ENCODE measurements around the gene GABRR2.

GABRR2 gene

GRCh38 chr6:89315249-89315885 is at the start of gene GABRR2:
Gene GABRR2 (minus strand): TSS chr6:89315299. CDS start chr6:89315165, 134 bp downstream.
- DNase-seq = no peak

GRCh38 chr6:89364586-89364985 is 49.5 kb upstream of the GABRR2 start:
- no peak for DNase-seq

- no peak for DNase-seq
Observed at GRCh38 chr6:89361171-89361570, 46.1 kb upstream of the GABRR2 start.

GRCh38 chr6:89360415-89360999 is 45.4 kb upstream of the GABRR2 start:
- DNase-seq = no peak

GRCh38 chr6:89359561-89359960 is 44.5 kb upstream of the GABRR2 start:
- no peak for DNase-seq

GRCh38 chr6:89357390-89357789 is 42.3 kb upstream of the GABRR2 start:
- DNase-seq = no peak

- DNase-seq = no peak
Observed at GRCh38 chr6:89356642-89357170, 41.6 kb upstream of the GABRR2 start.

- DNase-seq = no peak
Observed at GRCh38 chr6:89355511-89356194, 40.6 kb upstream of the GABRR2 start.

GRCh38 chr6:89353702-89354392 is 38.7 kb upstream of the GABRR2 start:
- DNase-seq = no peak

GRCh38 chr6:89353118-89353556 is 38.0 kb upstream of the GABRR2 start:
- no peak for DNase-seq

GRCh38 chr6:89352278-89353117 is 37.4 kb upstream of the GABRR2 start, which contains the start of gene UBE2J1:
Gene UBE2J1 (minus strand): TSS chr6:89352722. CDS start chr6:89352569, 153 bp downstream.
- no peak for DNase-seq

- DNase-seq = no peak
Observed at GRCh38 chr6:89351671-89352277, 36.7 kb upstream of the GABRR2 start.

- DNase-seq = no peak
Observed at GRCh38 chr6:89350281-89350966, 35.3 kb upstream of the GABRR2 start.

- DNase-seq = no peak
Observed at GRCh38 chr6:89348372-89348771, 33.3 kb upstream of the GABRR2 start.

- no peak for DNase-seq
Observed at GRCh38 chr6:89347825-89348224, 32.7 kb upstream of the GABRR2 start.

- no peak for DNase-seq
Observed at GRCh38 chr6:89346433-89346832, 31.3 kb upstream of the GABRR2 start.

GRCh38 chr6:89339565-89339964 is 24.5 kb upstream of the GABRR2 start:
- DNase-seq = no peak

- no peak for DNase-seq
Observed at GRCh38 chr6:89335164-89335563, 20.1 kb upstream of the GABRR2 start.

- no peak for DNase-seq
Observed at GRCh38 chr6:89330910-89331309, 15.8 kb upstream of the GABRR2 start.

- no peak for DNase-seq
Observed at GRCh38 chr6:89328976-89329375, 13.9 kb upstream of the GABRR2 start.

- no peak for DNase-seq
Observed at GRCh38 chr6:89324304-89324703, 9.2 kb upstream of the GABRR2 start.
